ENCODE data around the gene BPGM.
"Not testable (repeated sequence)": the region's sequence is repeated elsewhere in the genome, so short reads cannot be mapped to it uniquely, and the experiment has no call there.

BPGM gene

GRCh38 chr7:134632937-134633540 lies 13.6 kb upstream of the BPGM start:
- DNase-seq = peak; percentile 2

- no peak for DNase-seq
These were observed 10.6 kb upstream of the BPGM start for GRCh38 chr7:134636008-134636449.

- no peak for DNase-seq
These were observed 9.2 kb upstream of the BPGM start for GRCh38 chr7:134637441-134637840.

- no peak for DNase-seq
These were observed 8.5 kb upstream of the BPGM start for GRCh38 chr7:134637934-134638719.

- no peak for DNase-seq
These were observed 7.6 kb upstream of the BPGM start for GRCh38 chr7:134639061-134639460.

DNA sequence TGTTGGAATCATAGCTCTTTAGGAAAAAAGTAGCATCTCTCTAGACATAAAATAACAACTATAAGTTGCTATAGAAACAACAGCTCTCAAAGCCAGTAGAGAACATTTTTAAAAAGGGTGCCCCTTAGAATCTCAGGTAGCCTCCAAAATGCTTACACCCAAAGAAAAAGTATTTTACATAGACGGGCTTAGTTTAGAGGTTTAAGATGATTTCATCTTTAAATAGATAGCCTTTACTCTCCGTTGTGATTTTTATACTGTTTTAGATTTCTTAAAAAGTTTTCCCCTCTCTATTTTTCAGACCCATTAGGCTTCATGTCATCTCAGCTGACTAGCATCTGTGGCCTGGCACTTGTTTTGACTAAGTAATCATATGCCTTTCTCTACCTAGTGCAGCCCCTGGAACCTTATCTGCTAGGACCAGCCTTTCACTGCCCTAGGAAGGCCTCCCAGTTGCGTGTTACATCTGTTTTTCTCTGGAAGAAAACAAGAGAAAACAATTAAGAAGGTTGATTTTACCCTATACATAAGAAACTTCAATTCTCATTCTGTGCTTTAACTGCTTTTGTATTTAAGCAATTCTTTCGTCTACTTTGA lies 6.9 kb upstream of the BPGM start:
- DNase-seq = no peak

DNA sequence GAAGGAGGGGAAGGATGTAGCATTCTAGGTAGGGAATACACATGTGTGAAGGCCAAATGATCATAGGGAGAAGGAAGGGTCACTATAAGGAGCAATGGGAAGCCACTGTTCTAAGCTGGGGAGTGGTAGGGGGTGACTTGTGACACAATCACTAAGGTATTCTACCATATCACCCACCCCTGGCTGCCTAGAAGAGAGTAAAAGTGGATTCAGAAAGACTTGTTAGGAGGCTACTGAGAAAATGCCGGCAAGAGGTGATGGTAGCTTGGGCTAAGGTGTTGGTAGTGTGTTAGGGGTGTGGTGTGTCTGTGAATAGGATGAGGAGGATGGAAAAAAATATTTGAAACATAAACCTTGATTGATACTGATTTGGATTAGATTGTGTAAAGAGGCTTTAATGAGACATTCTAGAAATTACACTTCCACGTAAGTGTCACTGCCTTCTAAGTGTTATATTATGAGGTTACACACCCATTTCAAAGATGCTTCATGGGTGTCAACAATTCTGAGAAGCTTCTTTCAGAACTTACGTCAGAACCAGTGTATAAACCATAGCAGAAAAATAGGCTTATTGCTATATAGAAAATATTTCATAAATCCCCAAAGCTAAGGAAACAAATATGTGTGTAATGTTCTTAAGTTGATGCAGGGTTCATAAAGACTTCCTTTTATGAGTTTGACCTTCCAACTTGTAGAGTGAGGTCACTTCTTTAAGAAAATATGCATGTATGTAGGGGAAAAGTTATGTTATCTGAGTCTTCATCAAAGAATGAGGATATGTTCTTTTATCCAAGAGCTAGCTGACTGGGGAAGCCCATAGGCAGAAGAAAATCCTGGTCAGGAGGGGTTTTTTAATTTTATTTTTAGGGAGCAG lies 5.6 kb upstream of the BPGM start:
- DNase-seq = no peak

- not testable (repeated sequence) for DNase-seq
These were observed 4.7 kb upstream of the BPGM start for GRCh38 chr7:134641981-134642380.

DNA sequence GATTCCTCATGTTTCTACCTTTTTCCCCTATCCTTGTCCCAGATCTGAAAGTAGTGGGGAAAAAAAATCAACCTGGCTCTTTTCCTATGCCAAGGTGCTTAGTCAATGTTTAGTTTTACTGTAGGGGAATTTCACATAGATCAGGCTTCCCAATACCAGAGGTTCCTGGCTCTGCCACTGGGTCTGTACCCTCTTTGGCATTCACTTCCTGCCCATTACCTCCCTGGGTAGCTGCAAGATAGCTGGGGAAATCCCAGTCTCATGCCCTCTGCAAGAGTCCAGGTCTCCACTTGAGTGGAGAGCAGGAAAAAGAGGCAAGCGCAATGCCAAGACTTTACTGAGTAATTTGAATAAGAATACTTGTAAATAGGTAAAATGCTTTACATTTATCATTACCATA lies 3.5 kb upstream of the BPGM start:
- no peak for DNase-seq

GRCh38 chr7:134645478-134645877 lies 1.2 kb upstream of the BPGM start:
- no peak for DNase-seq

GRCh38 chr7:134645935-134646334 lies 718 bp upstream of the BPGM start:
- DNase-seq = no peak

GRCh38 chr7:134648456-134648855 lies 1.8 kb downstream of the BPGM start:
- DNase-seq = no peak

GRCh38 chr7:134649226-134649775 lies 2.6 kb downstream of the BPGM start:
- no peak for DNase-seq

- no peak for DNase-seq
These were observed 5.3 kb downstream of the BPGM start for GRCh38 chr7:134651991-134652390.

- no peak for DNase-seq
These were observed 7.6 kb downstream of the BPGM start for GRCh38 chr7:134654104-134654775.

DNA sequence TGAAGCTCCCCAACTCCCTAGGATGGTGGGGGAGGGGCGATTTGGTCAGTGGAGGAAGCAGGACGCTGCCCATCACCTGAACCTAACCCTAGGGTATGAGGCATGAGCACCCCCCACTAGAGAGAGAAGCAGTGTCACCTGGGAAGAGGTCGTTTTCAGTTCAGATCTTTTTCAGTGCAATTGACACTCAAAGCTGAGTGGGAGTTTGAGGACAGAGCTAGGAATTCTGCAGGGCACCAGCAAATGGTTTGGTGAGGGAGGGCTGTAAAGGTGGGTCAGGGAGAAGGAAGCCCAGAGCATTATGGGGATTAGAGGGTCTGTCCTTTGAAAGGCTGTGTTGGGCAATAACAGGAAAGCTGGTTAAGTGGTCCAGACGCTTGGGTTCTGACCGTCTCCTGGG lies 10.9 kb downstream of the BPGM start:
- DNase-seq = no peak

DNA sequence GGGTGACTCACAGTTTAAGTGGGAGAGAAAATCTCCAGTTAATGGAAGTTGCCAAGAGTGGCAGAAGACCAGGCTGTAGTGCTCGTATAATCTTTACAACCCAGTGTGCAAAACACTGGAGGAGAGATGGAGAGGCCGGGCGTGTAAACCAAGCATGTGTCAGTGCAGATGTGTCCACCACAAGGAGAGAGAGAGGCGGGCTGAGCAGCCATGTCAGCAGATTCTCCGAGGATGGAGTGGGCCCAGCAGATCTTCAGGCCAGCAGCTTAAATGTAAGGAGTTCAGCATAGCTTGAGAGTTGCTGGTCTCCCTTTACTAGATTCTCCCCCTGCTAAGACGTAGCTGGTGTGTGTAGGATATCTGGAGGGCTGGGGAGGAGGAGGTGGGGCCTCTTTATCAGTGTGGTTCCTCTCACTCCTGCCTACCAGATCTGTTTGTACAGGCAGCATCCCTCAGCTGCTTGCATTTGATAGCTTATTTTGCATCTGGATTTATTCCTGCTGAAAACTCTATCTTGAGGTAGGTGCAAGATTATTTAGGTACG lies 13.7 kb downstream of the BPGM start:
- DNase-seq = no peak

GRCh38 chr7:134660961-134661376 lies 14.3 kb downstream of the BPGM start:
- no peak for DNase-seq

DNA sequence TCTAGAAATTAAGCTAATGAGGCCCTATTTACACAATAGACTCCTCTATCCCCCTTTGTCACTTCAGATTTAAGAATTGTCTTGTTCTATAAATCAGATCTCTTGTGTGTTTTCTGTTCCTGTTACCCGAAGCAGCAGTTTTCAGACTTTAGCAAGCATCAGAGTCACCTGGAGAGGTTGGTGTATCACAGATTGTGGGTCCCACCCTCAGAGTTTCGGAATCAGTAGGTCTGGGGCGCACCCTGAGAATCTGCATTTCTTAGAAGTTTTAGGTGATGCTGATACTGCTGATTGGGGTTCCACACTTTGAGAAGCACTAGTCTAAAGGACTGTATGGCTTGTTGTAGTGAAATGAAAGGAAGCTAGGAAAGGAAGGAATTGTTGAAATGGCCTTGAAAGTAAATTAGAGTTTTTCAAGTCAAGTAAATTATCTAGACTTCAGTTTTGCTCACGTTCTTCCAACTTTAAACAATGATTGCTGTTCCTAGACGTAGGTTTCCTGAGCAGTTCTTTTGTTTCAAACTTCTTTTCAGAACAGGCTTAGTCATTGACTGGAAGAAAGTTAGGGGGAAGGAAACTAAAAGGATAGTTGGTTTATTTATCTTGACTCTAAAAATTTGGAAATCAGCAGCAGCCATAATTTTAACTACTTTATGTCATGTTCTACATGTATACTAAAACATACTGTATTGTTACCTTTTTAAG lies 15.7 kb downstream of the BPGM start:
- DNase-seq = no peak

DNA sequence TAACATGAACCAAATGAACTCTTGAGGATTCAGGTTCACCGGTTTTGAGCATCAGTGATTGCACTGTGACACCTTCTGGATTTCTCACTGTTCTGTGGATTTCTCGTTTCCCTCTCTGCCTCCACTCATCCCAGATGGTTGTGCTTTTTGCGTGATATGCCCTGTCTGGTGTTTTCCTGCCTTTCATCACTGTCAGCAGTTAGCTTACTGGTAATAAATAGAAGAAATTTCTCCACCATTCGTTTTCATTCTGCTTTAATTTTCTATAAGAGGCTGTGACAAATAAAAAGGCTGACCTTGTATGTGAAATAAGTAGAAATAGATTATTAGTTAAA lies 16.2 kb downstream of the BPGM start:
- no peak for DNase-seq

- DNase-seq = not testable (repeated sequence)
These were observed 18.4 kb downstream of the BPGM start for GRCh38 chr7:134665045-134665444.

- DNase-seq = no peak
These were observed 21.2 kb downstream of the BPGM start for GRCh38 chr7:134667899-134668298.

Measured in NCI-H146 (cell line).